ENCODE data around the gene SEMA3F. TPM values are rescaled to one million over a fixed set of nuclear protein-coding genes. Genes with fewer than 3 reads are reported as not detected.

The SEMA3F gene
- total and polyA plus RNA-seq, 5 donors, result 7.3 to 15.2 (median 10.1) TPM

DNA sequence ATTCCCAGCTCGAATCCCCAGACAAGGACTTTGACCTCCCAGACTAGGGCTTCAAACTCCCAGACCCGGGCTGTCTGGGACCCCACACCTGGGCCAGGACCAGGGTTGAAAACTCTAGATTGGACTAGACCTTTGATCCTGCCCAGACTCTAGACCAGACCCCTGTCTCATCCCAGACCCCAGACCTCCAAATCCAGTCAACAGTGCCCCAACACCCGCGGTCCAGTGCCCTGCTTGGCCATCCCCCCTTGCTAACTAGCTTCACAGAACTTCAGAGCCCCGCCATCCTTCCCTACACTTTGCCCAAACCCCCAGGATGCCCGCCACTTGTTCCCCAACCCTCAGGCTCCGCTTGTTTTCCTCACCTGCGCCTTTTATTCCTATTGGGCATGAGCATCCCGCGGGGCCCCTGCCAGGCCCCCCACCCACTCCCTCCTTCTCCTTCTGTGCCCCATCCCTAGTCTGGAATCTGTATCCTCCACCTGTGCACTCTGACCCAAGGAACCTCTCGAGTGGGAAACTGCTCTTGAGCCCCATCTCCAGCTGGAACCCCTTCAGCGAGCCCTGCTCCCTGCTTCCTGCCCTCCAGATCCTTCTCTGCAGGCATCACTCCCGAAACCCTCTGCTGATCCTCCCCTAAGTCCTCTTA is 81.5 kb downstream of the SEMA3F start:
- H3K4me3 ChIP-seq (ENCODE audit: low read length), result peak overlapping the region; percentile 81
- WGBS, result under 1% methylated on average over 13 of the region's 13 CpGs
- DNase-seq, result no peak
- H3K9me3 ChIP-seq (ENCODE audit: control insufficient read depth, low read length), result no peaks in the 10 kb centered on the region
- H3K4me1 ChIP-seq (ENCODE audit: control insufficient read depth, insufficient read depth, low read length), result peaks cover 9% of the 10 kb centered on the region
- no peaks in the 10 kb centered on the region for H3K27me3 ChIP-seq (ENCODE audit: control insufficient read depth, insufficient read depth)
- no peak for ATAC-seq
- peak overlapping the region; percentile 91 for H3K27ac ChIP-seq (ENCODE audit: low read length)
- intact Hi-C loops (cut with DNase I), result no loop called here

DNA sequence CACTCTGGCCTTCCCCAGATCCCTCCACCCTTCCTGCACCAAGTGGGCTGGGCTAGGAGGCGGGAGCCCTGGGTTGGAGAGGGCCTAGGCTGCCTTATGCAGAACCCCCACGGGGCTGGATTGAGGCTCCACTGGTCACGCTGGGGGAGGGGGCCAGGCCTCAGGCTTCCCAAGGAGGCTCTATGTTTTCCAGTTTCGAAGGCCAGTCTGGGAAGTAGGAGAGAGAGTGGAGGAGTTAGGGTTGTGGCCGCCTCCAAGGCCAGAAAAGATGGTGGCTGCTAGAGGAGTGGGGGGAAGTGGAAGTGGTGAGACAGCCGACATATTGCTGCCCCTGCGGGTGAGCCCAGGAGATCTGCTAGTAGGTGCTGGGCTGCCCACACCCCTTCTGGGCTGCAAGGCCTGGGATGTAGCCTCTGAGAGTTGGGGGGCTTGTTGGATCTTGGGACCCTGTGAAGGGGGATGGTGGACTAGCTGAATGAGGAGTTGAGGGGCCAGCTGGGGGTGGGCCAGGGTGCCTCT is 82.1 kb downstream of the SEMA3F start:
- Histone ChIP-seq H3K4me3 (ENCODE audit: low read length) (peak overlapping the region; percentile 81), H3K4me1 (ENCODE audit: control insufficient read depth, insufficient read depth, low read length) (peaks cover 12% of the 10 kb centered on the region), H3K27ac (ENCODE audit: low read length) (peak overlapping the region; percentile 91), H3K27me3 (ENCODE audit: control insufficient read depth, insufficient read depth) (no peaks in the 10 kb centered on the region), H3K9me3 (ENCODE audit: control insufficient read depth, low read length) (no peaks in the 10 kb centered on the region)
- 4% methylated on average over 7 of the region's 7 CpGs for WGBS
- DNase-seq (peak in 2 of 3 donors; percentile 63 to 80), ATAC-seq (peak in 1 of 2 donors; percentile 7)
- intact Hi-C loops (cut with DNase I), result no loop called here

DNA sequence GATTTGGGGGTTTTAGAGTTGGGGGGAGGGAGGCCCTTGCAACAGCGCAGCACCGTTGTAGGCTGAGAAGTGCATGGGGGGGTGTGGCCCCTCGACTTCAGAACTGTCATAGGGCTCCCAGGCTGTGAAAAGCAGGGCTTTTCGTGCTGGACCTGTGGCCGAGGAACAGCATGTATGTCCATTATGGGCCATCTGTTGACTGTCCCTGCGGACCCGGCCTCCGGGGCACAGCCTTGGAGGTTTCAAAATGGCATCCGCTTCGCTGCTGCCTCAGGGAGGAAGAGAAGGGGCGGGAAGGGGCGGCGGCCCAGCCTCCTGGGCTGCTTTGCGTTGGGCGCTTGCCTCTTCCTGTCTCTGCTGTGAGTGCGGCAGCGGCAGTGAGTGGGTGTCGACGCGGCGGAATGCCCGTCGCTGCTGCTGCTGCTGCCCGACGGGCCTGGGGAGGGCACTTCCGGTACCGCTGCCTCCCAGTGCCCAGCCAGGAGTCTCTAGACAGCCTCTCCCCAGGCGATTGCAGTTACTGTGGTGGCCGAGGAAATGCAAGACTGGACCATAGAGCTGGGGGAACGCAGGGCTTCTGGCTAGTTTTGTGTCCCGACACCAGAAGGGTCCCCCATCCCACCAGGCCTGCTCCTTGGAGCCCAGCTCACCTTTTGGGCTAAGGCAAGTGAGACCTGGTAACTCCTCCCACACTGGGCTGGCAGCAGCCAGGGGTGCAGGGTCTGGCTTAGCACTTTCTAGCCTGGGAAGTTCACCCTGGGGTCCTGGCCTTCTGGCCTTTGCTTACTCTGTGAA is 82.8 kb downstream of the SEMA3F start:
- intact Hi-C loops (cut with DNase I), result no loop called here
- under 1% methylated on average over 31 of the region's 31 CpGs for WGBS
- DNase-seq (peak; percentile 90 to 96 (median 96)), ATAC-seq (peak; percentile 63 to 67)
- peaks cover 19% of the 10 kb centered on the region for H3K4me1 ChIP-seq (ENCODE audit: control insufficient read depth, insufficient read depth, low read length)
- peak overlapping the region; percentile 91 for H3K27ac ChIP-seq (ENCODE audit: low read length)
- peak overlapping the region; percentile 81 for H3K4me3 ChIP-seq (ENCODE audit: low read length)
- H3K27me3 ChIP-seq (ENCODE audit: control insufficient read depth, insufficient read depth), result no peaks in the 10 kb centered on the region
- H3K9me3 ChIP-seq (ENCODE audit: control insufficient read depth, low read length), result no peaks in the 10 kb centered on the region

- ATAC-seq (peak; percentile 31 to 44), DNase-seq (peak; percentile 90 to 94 (median 94))
- peak overlapping the region; percentile 91 for H3K27ac ChIP-seq (ENCODE audit: low read length)
- peaks cover 25% of the 10 kb centered on the region for H3K4me1 ChIP-seq (ENCODE audit: control insufficient read depth, insufficient read depth, low read length)
- H3K4me3 ChIP-seq (ENCODE audit: low read length), result peak overlapping the region; percentile 81
- whole genome bisulfite sequencing, result 17% methylated on average over 7 of the region's 7 CpGs
- no peaks in the 10 kb centered on the region for H3K9me3 ChIP-seq (ENCODE audit: control insufficient read depth, low read length)
- intact Hi-C loops (cut with DNase I), result no loop called here
- H3K27me3 ChIP-seq (ENCODE audit: control insufficient read depth, insufficient read depth), result no peaks in the 10 kb centered on the region
Measured at GRCh38 chr3:50238549-50239026, 83.5 kb downstream of the SEMA3F start.

Small RNAs within 50 kb of the gene (microRNA-seq; reads per million reads assigned to microRNA genes)
- gene MIR566 (0 reads per million in 2 donors), gene MIR5787 (0 reads per million in 2 donors)

Other genes starting within 250 kb of the SEMA3F start
- 1 to 10 TPM; 7.4 to 9.0 (median 8.0) TPM for gene MON1A, start 225.5 kb upstream of the SEMA3F start, total RNA-seq
- gene MON1A, start 225.5 kb upstream of the SEMA3F start, polyA plus RNA-seq, result 8.2 TPM
- 10 to 100 TPM; 43.2 to 52.6 (median 46.9) TPM for gene RBM6, start 215.2 kb upstream of the SEMA3F start, total RNA-seq
- 53.1 TPM for gene RBM6, start 215.2 kb upstream of the SEMA3F start, polyA plus RNA-seq
- 10 to 100 TPM; 67.1 to 83.8 (median 76.6) TPM for gene RBM5, start 66.4 kb upstream of the SEMA3F start, total RNA-seq
- 54.9 TPM for gene RBM5, start 66.4 kb upstream of the SEMA3F start, polyA plus RNA-seq
- gene GNAT1, start 36.3 kb downstream of the SEMA3F start, total RNA-seq, result not detected
- not detected for gene GNAT1, start 36.3 kb downstream of the SEMA3F start, polyA plus RNA-seq
- 10 to 100 TPM in 1 of 4 donors, 1 to 10 TPM in 3; 5.0 to 10.4 (median 8.9) TPM for gene SLC38A3, start 49.9 kb downstream of the SEMA3F start, total RNA-seq
- gene SLC38A3, start 49.9 kb downstream of the SEMA3F start, polyA plus RNA-seq, result 5.4 TPM
- 100 to 1,000 TPM; 129 to 149 (median 148) TPM for gene GNAI2, start 80.9 kb downstream of the SEMA3F start, total RNA-seq
- 122 TPM for gene GNAI2, start 80.9 kb downstream of the SEMA3F start, polyA plus RNA-seq
- 10 to 100 TPM; 19.2 to 33.9 (median 29.3) TPM for gene SEMA3B, start 113.8 kb downstream of the SEMA3F start, total RNA-seq
- gene SEMA3B, start 113.8 kb downstream of the SEMA3F start, polyA plus RNA-seq, result 35.7 TPM
- 10 to 100 TPM in 2 of 4 donors, 1 to 10 TPM in 2; 1.4 to 15.7 (median 8.0) TPM for gene LSMEM2, start 123.8 kb downstream of the SEMA3F start, total RNA-seq
- 14.6 TPM for gene LSMEM2, start 123.8 kb downstream of the SEMA3F start, polyA plus RNA-seq
- 10 to 100 TPM; 51.0 to 67.6 (median 56.9) TPM for gene IFRD2, start 137.1 kb downstream of the SEMA3F start, total RNA-seq
- 50.9 TPM for gene IFRD2, start 137.1 kb downstream of the SEMA3F start, polyA plus RNA-seq
- gene HYAL3, start 144.1 kb downstream of the SEMA3F start, total RNA-seq, result 1 to 10 TPM; 1.1 to 2.4 (median 1.7) TPM
- 2.9 TPM for gene HYAL3, start 144.1 kb downstream of the SEMA3F start, polyA plus RNA-seq
- 10 to 100 TPM in 1 of 4 donors, 1 to 10 TPM in 3; 8.1 to 11.5 (median 8.7) TPM for gene NAA80, start 144.1 kb downstream of the SEMA3F start, total RNA-seq
- gene NAA80, start 144.1 kb downstream of the SEMA3F start, polyA plus RNA-seq, result 11.3 TPM
- gene HYAL1, start 148.2 kb downstream of the SEMA3F start, total RNA-seq, result 10 to 100 TPM; 17.8 to 33.7 (median 26.8) TPM
- 25.4 TPM for gene HYAL1, start 148.2 kb downstream of the SEMA3F start, polyA plus RNA-seq
- 100 to 1,000 TPM in 1 of 4 donors, 10 to 100 TPM in 3; 40.9 to 114 (median 46.5) TPM for gene HYAL2, start 167.4 kb downstream of the SEMA3F start, total RNA-seq
- gene HYAL2, start 167.4 kb downstream of the SEMA3F start, polyA plus RNA-seq, result 57.7 TPM
- gene TUSC2, start 172.9 kb downstream of the SEMA3F start, total RNA-seq, result 10 to 100 TPM; 28.9 to 33.0 (median 30.0) TPM
- gene TUSC2, start 172.9 kb downstream of the SEMA3F start, polyA plus RNA-seq, result 34.9 TPM
- gene RASSF1, start 185.5 kb downstream of the SEMA3F start, total RNA-seq, result 10 to 100 TPM; 15.6 to 19.1 (median 15.8) TPM
- gene RASSF1, start 185.5 kb downstream of the SEMA3F start, polyA plus RNA-seq, result 20.4 TPM
- gene ZMYND10, start 190.4 kb downstream of the SEMA3F start, total RNA-seq, result under 1 TPM; 0.20 to 0.40 (median 0.29) TPM
- 0.25 TPM for gene ZMYND10, start 190.4 kb downstream of the SEMA3F start, polyA plus RNA-seq
- 10 to 100 TPM; 18.4 to 24.3 (median 19.3) TPM for gene NPRL2, start 195.5 kb downstream of the SEMA3F start, total RNA-seq
- 16.7 TPM for gene NPRL2, start 195.5 kb downstream of the SEMA3F start, polyA plus RNA-seq
- 10 to 100 TPM in 2 of 4 donors, 1 to 10 TPM in 2; 8.5 to 11.1 (median 10.4) TPM for gene CYB561D2, start 195.5 kb downstream of the SEMA3F start, total RNA-seq
- gene CYB561D2, start 195.5 kb downstream of the SEMA3F start, polyA plus RNA-seq, result 10.8 TPM
- gene TMEM115, start 204.2 kb downstream of the SEMA3F start, total RNA-seq, result 10 to 100 TPM; 28.7 to 33.3 (median 31.7) TPM
- 32.5 TPM for gene TMEM115, start 204.2 kb downstream of the SEMA3F start, polyA plus RNA-seq

All from right cardiac atrium (tissue), 5 donors.